PC-9 (cell line): ENCODE measurements around the gene PIEZO2.

ENCODE experiments used
- EZH2 ChIP-seq: fragments of 200-600 bp; sonication (generic); IDR thresholded peaks from 2 replicates; pipeline ENCODE4 v1.8.0; 2017; ENCODE audit warnings: antibody characterized with exemption, low read depth
- TF ChIP-seq, protein P1 (sequence below): fragments of 200-600 bp; sonication (generic); conservative IDR thresholded peaks from 2 replicates; pipeline ENCODE4 v1.6.1; 2017; ENCODE audit warnings: mixed run types, antibody characterized with exemption, mild to moderate bottlenecking, moderate library complexity

DNA sequence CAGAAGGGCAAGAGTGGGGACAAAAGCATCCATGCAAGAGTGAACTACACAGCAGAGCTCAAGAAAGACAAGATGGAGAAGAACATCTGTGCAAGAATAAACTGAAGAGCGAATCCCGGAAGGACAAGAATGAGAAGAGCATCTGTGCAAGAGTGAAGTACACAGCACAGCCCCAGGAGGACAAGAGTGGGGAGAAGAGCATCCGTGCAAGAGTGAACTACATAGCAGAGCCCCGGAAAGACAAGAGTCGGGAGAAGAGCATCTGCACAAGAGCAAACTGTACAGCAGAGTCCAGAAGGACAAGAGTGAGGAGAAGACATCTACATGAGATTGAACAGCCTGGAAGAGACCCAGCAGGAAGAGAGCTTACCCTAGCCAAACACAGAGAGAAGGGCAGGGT is 284.6 kb downstream of the PIEZO2 start:
- TF ChIP-seq, protein P1, sequence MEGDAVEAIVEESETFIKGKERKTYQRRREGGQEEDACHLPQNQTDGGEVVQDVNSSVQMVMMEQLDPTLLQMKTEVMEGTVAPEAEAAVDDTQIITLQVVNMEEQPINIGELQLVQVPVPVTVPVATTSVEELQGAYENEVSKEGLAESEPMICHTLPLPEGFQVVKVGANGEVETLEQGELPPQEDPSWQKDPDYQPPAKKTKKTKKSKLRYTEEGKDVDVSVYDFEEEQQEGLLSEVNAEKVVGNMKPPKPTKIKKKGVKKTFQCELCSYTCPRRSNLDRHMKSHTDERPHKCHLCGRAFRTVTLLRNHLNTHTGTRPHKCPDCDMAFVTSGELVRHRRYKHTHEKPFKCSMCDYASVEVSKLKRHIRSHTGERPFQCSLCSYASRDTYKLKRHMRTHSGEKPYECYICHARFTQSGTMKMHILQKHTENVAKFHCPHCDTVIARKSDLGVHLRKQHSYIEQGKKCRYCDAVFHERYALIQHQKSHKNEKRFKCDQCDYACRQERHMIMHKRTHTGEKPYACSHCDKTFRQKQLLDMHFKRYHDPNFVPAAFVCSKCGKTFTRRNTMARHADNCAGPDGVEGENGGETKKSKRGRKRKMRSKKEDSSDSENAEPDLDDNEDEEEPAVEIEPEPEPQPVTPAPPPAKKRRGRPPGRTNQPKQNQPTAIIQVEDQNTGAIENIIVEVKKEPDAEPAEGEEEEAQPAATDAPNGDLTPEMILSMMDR = no peak
- no peak for TF ChIP-seq EZH2
